WI38 (cell line): ENCODE measurements around the gene SLU7.

Experiments used
- H3K4me3 ChIP-seq: 2 replicates; pipeline ENCODE4 v1.5.1; 2011; ENCODE audit warnings: low read depth, mild to moderate bottlenecking, control low read depth, low read length
- CTCF ChIP-seq: IDR thresholded peaks from 2 replicates; pipeline ENCODE4 v1.5.1; 2012; ENCODE audit warnings: low read depth, mild to moderate bottlenecking, control low read depth, low read length

SLU7 gene

GRCh38 chr5:160463740-160464465, 45.0 kb upstream of the SLU7 start:
- no peak overlapping the region for H3K4me3 ChIP-seq
- TF ChIP-seq CTCF, result no peak

DNA sequence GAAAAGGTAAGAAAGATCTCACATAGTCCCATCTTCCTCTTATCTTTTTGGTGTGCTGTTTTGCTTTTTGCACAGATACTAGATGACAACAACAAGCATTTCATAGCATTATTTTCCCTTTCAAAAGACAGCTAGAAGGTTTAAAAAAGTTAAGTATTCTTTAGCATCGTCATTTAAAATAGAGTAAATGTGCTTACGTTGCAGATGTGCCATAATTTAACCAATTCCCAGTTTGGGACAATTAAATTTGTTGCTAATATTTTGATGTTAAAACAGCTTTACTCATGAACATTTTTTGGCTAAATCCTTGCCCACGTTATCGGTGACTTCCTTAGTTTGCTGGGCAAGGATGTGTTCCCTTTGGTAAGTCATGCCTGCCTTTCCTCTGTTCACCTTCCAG, 44.3 kb upstream of the SLU7 start:
- no peak for TF ChIP-seq CTCF
- H3K4me3 ChIP-seq, result no peak overlapping the region

DNA sequence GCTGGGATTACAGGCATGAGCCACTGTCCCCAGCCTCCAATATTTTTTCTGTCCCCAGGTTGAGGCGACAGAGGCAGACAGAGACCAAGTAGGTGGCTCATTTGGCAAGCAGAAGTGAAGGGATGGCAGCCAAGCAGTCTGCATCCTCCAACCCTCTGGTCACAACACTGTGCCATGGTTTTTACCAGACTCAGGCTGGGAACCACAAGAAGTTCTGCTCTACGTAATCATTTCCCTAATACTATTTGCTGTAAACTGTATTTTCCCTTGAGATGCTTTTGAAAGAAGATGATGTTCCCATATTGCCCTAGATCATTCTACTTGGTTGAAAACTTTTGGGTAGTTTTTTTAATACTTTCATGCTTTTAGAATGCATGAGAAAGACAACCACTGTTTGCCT, 43.3 kb upstream of the SLU7 start:
- TF ChIP-seq CTCF, result no peak
- no peak overlapping the region for H3K4me3 ChIP-seq

- no peak overlapping the region for H3K4me3 ChIP-seq
- TF ChIP-seq CTCF, result no peak
These were observed 42.5 kb upstream of the SLU7 start for GRCh38 chr5:160461378-160461777.

- TF ChIP-seq CTCF, result no peak
- H3K4me3 ChIP-seq, result no peak overlapping the region
These were observed 41.6 kb upstream of the SLU7 start for GRCh38 chr5:160460377-160461049.

DNA sequence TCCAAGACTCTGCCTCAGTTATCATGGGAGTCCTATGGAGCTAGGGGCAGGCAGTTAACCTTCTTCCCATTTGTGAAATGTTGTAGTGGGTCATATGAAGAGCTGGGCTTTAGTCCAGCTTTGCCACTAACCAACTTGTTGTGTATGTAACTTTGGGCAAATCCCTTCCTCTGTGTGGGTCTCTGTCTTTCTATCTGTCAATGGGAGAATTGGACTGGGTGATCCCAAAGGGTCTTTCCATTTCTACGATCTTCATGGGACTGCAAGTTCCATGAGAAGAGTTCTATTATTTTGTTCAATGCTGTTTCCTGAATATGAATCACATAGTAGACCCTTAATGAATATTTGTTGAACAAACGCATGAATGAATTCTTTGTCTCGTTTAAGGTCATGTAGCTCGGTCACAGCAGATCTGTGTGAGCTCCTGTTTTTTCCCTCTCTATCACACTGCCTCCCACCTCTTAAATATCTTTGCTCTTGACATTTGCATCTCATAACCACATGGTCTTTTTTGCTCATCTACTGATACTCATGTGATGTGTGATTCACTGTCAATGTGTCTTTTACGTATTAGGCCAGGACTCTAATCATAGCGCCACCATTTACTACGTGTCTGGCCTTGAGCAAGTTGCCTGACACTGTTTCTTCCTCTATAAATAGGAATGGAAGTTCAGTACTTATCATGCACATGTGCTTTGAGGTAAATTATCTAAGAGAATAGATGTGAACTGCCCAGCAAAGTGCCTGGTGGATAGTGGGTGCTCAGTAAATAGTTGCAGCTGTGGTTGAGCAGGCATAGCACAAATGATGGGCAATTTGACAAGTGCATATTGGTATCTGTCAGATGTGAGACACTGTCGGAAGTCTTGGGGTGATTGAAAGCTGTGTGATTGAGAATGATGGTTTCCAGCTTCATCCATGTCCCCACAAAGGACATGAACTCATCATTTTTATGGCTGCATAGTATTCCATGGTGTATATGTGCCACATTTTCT, 40.2 kb upstream of the SLU7 start:
- no peak overlapping the region for H3K4me3 ChIP-seq
- TF ChIP-seq CTCF, result no peak
